ENCODE results near the gene POLL.

POLL gene

GRCh38 chr10:101580486-101581399 is 7.3 kb downstream of the POLL start (continued):
- TF ChIP-seq CREB5 (CRISPR knock-in tag; IDR thresholded peaks at IDR 0.05; ENCODE audit: low read depth) (no peak), ZC3H10 (CRISPR knock-in tag; IDR thresholded peaks at IDR 0.05) (no peak), BACH2 (CRISPR knock-in tag; IDR thresholded peaks at IDR 0.05; ENCODE audit: borderline replicate concordance) (no peak), RARB (CRISPR knock-in tag; IDR thresholded peaks at IDR 0.05) (no peak)

GRCh38 chr10:101579516-101579870 is 8.6 kb downstream of the POLL start:
- TF ChIP-seq TSHZ2 (CRISPR knock-in tag; IDR thresholded peaks at IDR 0.05): no peak
- no peak for TF ChIP-seq ZNF8 (CRISPR knock-in tag; IDR thresholded peaks at IDR 0.05)
- TF ChIP-seq ZNF70 (CRISPR knock-in tag; IDR thresholded peaks at IDR 0.05): no peak
- no peak for TF ChIP-seq TCF4 (CRISPR knock-in tag; IDR thresholded peaks at IDR 0.05; ENCODE audit: borderline replicate concordance)
- TF ChIP-seq SNAI2 (CRISPR knock-in tag; IDR thresholded peaks at IDR 0.05): no peak
- TF ChIP-seq ESRRG (CRISPR knock-in tag; IDR thresholded peaks at IDR 0.05): no peak
- no peak for TF ChIP-seq ZC3H10 (CRISPR knock-in tag; IDR thresholded peaks at IDR 0.05)
- no peak for TF ChIP-seq CSDC2 (CRISPR knock-in tag; IDR thresholded peaks at IDR 0.05)
- no peak for TF ChIP-seq ARNTL (CRISPR knock-in tag; IDR thresholded peaks at IDR 0.05; ENCODE audit: borderline replicate concordance, low read depth)
- no peak for TF ChIP-seq ZNF565 (CRISPR knock-in tag; conservative IDR thresholded peaks at IDR 0.05; ENCODE audit: low read depth)
- TF ChIP-seq POU6F1 (CRISPR knock-in tag; IDR thresholded peaks at IDR 0.05; ENCODE audit: borderline replicate concordance, low read depth): no peak
- no peak for TF ChIP-seq PPARA (CRISPR knock-in tag; IDR thresholded peaks at IDR 0.05; ENCODE audit: borderline replicate concordance)
- TF ChIP-seq ISL1 (CRISPR knock-in tag; IDR thresholded peaks at IDR 0.05): no peak
- no peak for TF ChIP-seq ZFP3 (CRISPR knock-in tag; IDR thresholded peaks at IDR 0.05)
- TF ChIP-seq OSR1 (CRISPR knock-in tag; IDR thresholded peaks at IDR 0.05): no peak
- ATAC-seq: no peak

- no peak for ATAC-seq
- no peak for TF ChIP-seq BACH2 (CRISPR knock-in tag; IDR thresholded peaks at IDR 0.05; ENCODE audit: borderline replicate concordance)
- TF ChIP-seq TSHZ2 (CRISPR knock-in tag; IDR thresholded peaks at IDR 0.05): no peak
- TF ChIP-seq POU6F1 (CRISPR knock-in tag; IDR thresholded peaks at IDR 0.05; ENCODE audit: borderline replicate concordance, low read depth): no peak
- TF ChIP-seq PPARA (CRISPR knock-in tag; IDR thresholded peaks at IDR 0.05; ENCODE audit: borderline replicate concordance): no peak
- no peak for TF ChIP-seq SNAI2 (CRISPR knock-in tag; IDR thresholded peaks at IDR 0.05)
- TF ChIP-seq CSDC2 (CRISPR knock-in tag; IDR thresholded peaks at IDR 0.05): no peak
- TF ChIP-seq ZFP3 (CRISPR knock-in tag; IDR thresholded peaks at IDR 0.05): no peak
- no peak for TF ChIP-seq ZC3H10 (CRISPR knock-in tag; IDR thresholded peaks at IDR 0.05)
- no peak for TF ChIP-seq CREB5 (CRISPR knock-in tag; IDR thresholded peaks at IDR 0.05; ENCODE audit: low read depth)
- TF ChIP-seq RARB (CRISPR knock-in tag; IDR thresholded peaks at IDR 0.05): no peak
- no peak for TF ChIP-seq ZNF8 (CRISPR knock-in tag; IDR thresholded peaks at IDR 0.05)
- TF ChIP-seq PATZ1 (CRISPR knock-in tag; IDR thresholded peaks at IDR 0.05; ENCODE audit: borderline replicate concordance): no peak
These were observed 9.1 kb downstream of the POLL start for GRCh38 chr10:101578803-101579515.

All from SK-N-SH treated with all-trans-retinoic acid at 6 μM for 48 hours (cell line).